SK-N-SH (cell line): ENCODE data around the gene DOCK3. TPM values are rescaled to one million over a fixed set of nuclear protein-coding genes. Genes with fewer than 3 reads are reported as not detected.
A peak's percentile ranks its signal among the peaks of the same experiment; 100 is the strongest.

Source experiments
- CTCF ChIA-PET: fragments of 300-600, 350-600 bp; formaldehyde crosslinking; extraction: SDS; loops from one replicate; lab custom pipeline; 2021; lab: Yijun Ruan, JAX
- POLR2A ChIA-PET: fragments of 350-600 bp; sonication (Branson Sonifier 250); formaldehyde crosslinking; extraction: SDS; loops from one replicate; lab custom pipeline; 2020; ENCODE audit warnings: antibody characterized with exemption, inconsistent platforms; lab: Yijun Ruan, JAX
- DNase-seq: peaks from one replicate; pipeline ENCODE4 v3.0.0; 2012
- H2AFZ ChIP-seq: fragments of 200-600 bp; sonication (generic); 2 replicates; pipeline ENCODE4 v1.8.1; 2016; ENCODE audit warnings: antibody characterized with exemption, mild to moderate bottlenecking, low read depth
- H3F3A ChIP-seq: fragments of 200-600 bp; sonication (generic); replicated peaks from 2 replicates; pipeline ENCODE3; 2016; ENCODE audit warnings: antibody characterized with exemption, mild to moderate bottlenecking; ENCODE audit not compliant: insufficient read depth
- H3K27ac ChIP-seq, 2 experiments: fragments of 200-500 bp in 1 of 2; fragments of 200-600 bp in 1 of 2; sonication (Bioruptor generic) in 1 of 2; sonication (generic), shearing (Covaris generic) in 1 of 2; 2 replicates each; pipeline versions ENCODE4 v1.5.1 to v1.6.1; 2014 to 2016; ENCODE audit warnings: low read depth in 2 of 2, inconsistent platforms in 1 of 2, low read length in 1 of 2, mild to moderate bottlenecking in 1 of 2, mixed read lengths in 1 of 2
- H3K27me3 ChIP-seq: fragments of 200-600 bp; sonication (generic), shearing (Covaris generic); 2 replicates; pipeline ENCODE4 v1.6.1; 2016; ENCODE audit warnings: mixed run types; ENCODE audit not compliant: insufficient read depth
- H3K36me3 ChIP-seq, 2 experiments: fragments of 200-500 bp in 1 of 2; fragments of 200-600 bp in 1 of 2; sonication (Bioruptor generic) in 1 of 2; sonication (generic) in 1 of 2; replicated peaks in 1 of 2; 2 replicates each; pipeline versions ENCODE3 to v1.5.1; 2014 to 2016; ENCODE audit warnings: low read length in 1 of 2, mild to moderate bottlenecking in 1 of 2; ENCODE audit not compliant: insufficient read depth in 2 of 2, control insufficient read depth in 1 of 2
- H3K4me1 ChIP-seq, 2 experiments: fragments of 200-500 bp in 1 of 2; fragments of 200-600 bp in 1 of 2; sonication (Bioruptor generic) in 1 of 2; sonication (generic), shearing (Covaris generic) in 1 of 2; 2 replicates each; pipeline versions ENCODE4 v1.5.1 to v1.6.1; 2014 to 2016; ENCODE audit warnings: low read depth in 1 of 2, low read length in 1 of 2, mixed run types in 1 of 2; ENCODE audit not compliant: insufficient read depth in 2 of 2, control insufficient read depth in 1 of 2
- H3K4me2 ChIP-seq: fragments of 200-600 bp; sonication (generic), shearing (Covaris generic); 2 replicates; pipeline ENCODE4 v1.6.1; 2017; ENCODE audit warnings: mixed run types
- H3K4me3 ChIP-seq, 2 experiments: fragments of 200-500 bp in 1 of 2; fragments of 200-600 bp in 1 of 2; sonication (Bioruptor generic) in 1 of 2; sonication (generic), shearing (Covaris generic) in 1 of 2; 2 replicates each; pipeline versions ENCODE4 v1.5.1 to v1.8.1; 2014 to 2016; ENCODE audit warnings: low read depth in 2 of 2, inconsistent platforms in 1 of 2, low read length in 1 of 2, mild to moderate bottlenecking in 1 of 2, mixed read lengths in 1 of 2, moderate library complexity in 1 of 2
- H3K79me2 ChIP-seq: fragments of 200-600 bp; sonication (generic); 2 replicates; pipeline ENCODE4 v1.8.1; 2017; ENCODE audit warnings: mild to moderate bottlenecking; ENCODE audit not compliant: insufficient read depth
- H3K9ac ChIP-seq: fragments of 200-600 bp; sonication (generic); 2 replicates; pipeline ENCODE4 v1.6.1; 2017; ENCODE audit warnings: mixed run types
- H3K9me2 ChIP-seq: fragments of 200-600 bp; sonication (generic); 2 replicates; pipeline ENCODE4 v1.6.1; 2017; ENCODE audit warnings: mixed run types
- H3K9me3 ChIP-seq: fragments of 200-600 bp; sonication (generic); 2 replicates; pipeline ENCODE4 v1.6.1; 2017; ENCODE audit warnings: mixed run types, mild to moderate bottlenecking, moderate library complexity
- H4K20me1 ChIP-seq: fragments of 200-600 bp; sonication (generic); 2 replicates; pipeline ENCODE4 v1.6.1; 2017; ENCODE audit warnings: mild to moderate bottlenecking, mixed run types; ENCODE audit not compliant: insufficient read depth
- CHD2 ChIP-seq: fragments of 150-350 bp; IDR thresholded peaks from 2 replicates; pipeline ENCODE4 v1.6.1; 2018; ENCODE audit warnings: low read length; ENCODE audit not compliant: partially characterized antibody
- CTCF ChIP-seq: fragments of 200-600 bp; sonication (generic); IDR thresholded peaks from 2 replicates; pipeline ENCODE4 v1.6.1; 2017; ENCODE audit warnings: antibody characterized with exemption, mild to moderate bottlenecking, moderate library complexity
- EP300 ChIP-seq, 2 experiments: IDR thresholded peaks; 2 replicates each; pipeline versions ENCODE4 v1.4.0 to v1.6.1; 2012; ENCODE audit warnings: borderline replicate concordance in 1 of 2, low read depth in 1 of 2, low read length in 1 of 2
- FOXJ3 ChIP-seq: sonication (generic); formaldehyde crosslinking; IDR thresholded peaks from 2 replicates; pipeline ENCODE4 v1.5.1; 2020; ENCODE audit warnings: mild to moderate bottlenecking, missing genetic modification reagents
- FOXM1 ChIP-seq: IDR thresholded peaks from 2 replicates; pipeline ENCODE4 v1.4.0; 2012; ENCODE audit warnings: low read depth, mild to moderate bottlenecking
- GABPA ChIP-seq: IDR thresholded peaks from 2 replicates; pipeline ENCODE4 v1.4.0; 2012; ENCODE audit warnings: low read depth, mild to moderate bottlenecking
- GATA2 ChIP-seq: sonication (generic); formaldehyde crosslinking; IDR thresholded peaks from 2 replicates; pipeline ENCODE4 v1.5.0; 2020; ENCODE audit warnings: mild to moderate bottlenecking, missing genetic modification reagents
- IRF3 ChIP-seq: fragments of 150-350 bp; IDR thresholded peaks from 2 replicates; pipeline ENCODE4 v1.6.1; 2016; ENCODE audit warnings: mild to moderate bottlenecking, low read depth, low read length
- JUND ChIP-seq: IDR thresholded peaks from 2 replicates; pipeline ENCODE4 v1.4.0; 2012
- MAX ChIP-seq: IDR thresholded peaks from 2 replicates; pipeline ENCODE4 v1.4.0; 2012; ENCODE audit warnings: low read depth
- PBX3 ChIP-seq: IDR thresholded peaks from 2 replicates; pipeline ENCODE4; 2012
- RAD21 ChIP-seq: IDR thresholded peaks from 2 replicates; pipeline ENCODE4 v1.6.1; 2012; ENCODE audit warnings: mild to moderate bottlenecking, low read length
- REST ChIP-seq: IDR thresholded peaks from 2 replicates; pipeline ENCODE4 v1.6.1; 2012; ENCODE audit warnings: mild to moderate bottlenecking, low read depth, low read length, moderate library complexity
- RFX5 ChIP-seq: IDR thresholded peaks from 2 replicates; pipeline ENCODE4 v1.6.1; 2012; ENCODE audit warnings: mild to moderate bottlenecking, improper control_type of control experiment, low read length
- RXRA ChIP-seq: IDR thresholded peaks from 2 replicates; pipeline ENCODE4 v1.4.0; 2012; ENCODE audit warnings: low read depth, mild to moderate bottlenecking, borderline replicate concordance
- SIN3A ChIP-seq: IDR thresholded peaks from 2 replicates; pipeline ENCODE4 v1.6.1; 2012; ENCODE audit warnings: low read depth, mild to moderate bottlenecking, low read length, moderate library complexity, borderline replicate concordance
- SMC3 ChIP-seq: IDR thresholded peaks from 2 replicates; pipeline ENCODE4 v1.6.1; 2012; ENCODE audit warnings: low read depth, low read length, improper control_type of control experiment
- TAF1 ChIP-seq: IDR thresholded peaks from 2 replicates; pipeline ENCODE4 v1.6.1; 2012; ENCODE audit warnings: low read depth, mild to moderate bottlenecking, low read length, moderate library complexity, borderline replicate concordance
- TCF12 ChIP-seq: IDR thresholded peaks from 2 replicates; pipeline ENCODE4 v1.4.0; 2012
- WGBS: methylation state at CpG from one replicate; pipeline ENCODE4 v1.1.6; 2017; ENCODE audit warnings: low lambda C conversion rate; 5-methylcytosine and 5-hydroxymethylcytosine counted together
- polyA plus RNA-seq, 3 experiments: library from polyadenylated mRNA; depleted of rRNA; stranded (reverse); fragments of >200 nt; gene quantifications; 2 replicates each; pipeline ENCODE4 v1.2.3, GENCODE V29; 2012

Gene DOCK3
- polyA plus RNA-seq, 1 of the 3 experiments (the other 2 are of a cell fraction), result 0.05 TPM

GRCh38 chr3:51311055-51311454 lies 636.3 kb downstream of the DOCK3 start:
- 0% methylated on average over 1 of the region's 1 CpG for WGBS
- CTCF ChIA-PET, result interaction anchor here (0.6 to 3.1 kb wide), 8 partner anchors 8 to 695 kb away, joined by 3 to 23 read pairs (median 4); partner anchors contain the start of gene MAPKAPK3

GRCh38 chr3:51328206-51328605 lies 653.5 kb downstream of the DOCK3 start:
- TF ChIP-seq CHD2 (no peak), SMC3 (no peak), RFX5 (no peak), JUND (no peak), SIN3A (no peak), TCF12 (no peak), IRF3 (no peak), GATA2 (CRISPR knock-in tag) (no peak), MAX (no peak), TAF1 (no peak), REST (no peak), EP300 (IDR thresholded peaks at IDR 0.05; ENCODE audit: borderline replicate concordance in 1 of 2, low read depth in 1 of 2, low read length in 1 of 2) (no peak), FOXJ3 (CRISPR knock-in tag) (no peak), RXRA (no peak), PBX3 (no peak), GABPA (no peak)
- Histone ChIP-seq H3K27me3 (no peaks in the 10 kb centered on the region), H4K20me1 (no peaks in the 10 kb centered on the region), H3F3A (no peaks in the 10 kb centered on the region), H3K4me1 (no peaks in the 10 kb centered on the region), H3K36me3 (no peaks in the 10 kb centered on the region), H2AFZ (no peak overlapping the region), H3K4me2 (no peak overlapping the region), H3K4me3 (no peak overlapping the region), H3K9ac (no peak overlapping the region), H3K9me2 (no peaks in the 10 kb centered on the region), H3K9me3 (no peaks in the 10 kb centered on the region), H3K79me2 (no peaks in the 10 kb centered on the region), H3K27ac (no peak overlapping the region)
- no peak for DNase-seq
- ChIA-PET CTCF (interaction anchor here (0.6 kb wide), 1 partner anchor 184 kb away, joined by 3 read pairs; no protein-coding TSS in a partner anchor), POLR2A (no interaction called here)
- WGBS, result 49% methylated on average over 2 of the region's 2 CpGs

More at GRCh38 chr3:51311055-51311454, 636.3 kb downstream of the DOCK3 start:
- Histone ChIP-seq H4K20me1 (no peaks in the 10 kb centered on the region), H3K9me3 (no peaks in the 10 kb centered on the region), H2AFZ (no peak overlapping the region), H3K9me2 (no peaks in the 10 kb centered on the region), H3K27me3 (no peaks in the 10 kb centered on the region), H3K36me3 (no peaks in the 10 kb centered on the region), H3K27ac (no peak overlapping the region), H3F3A (no peaks in the 10 kb centered on the region), H3K4me1 (no peaks in the 10 kb centered on the region), H3K9ac (no peak overlapping the region), H3K4me2 (no peak overlapping the region), H3K4me3 (no peak overlapping the region), H3K79me2 (no peaks in the 10 kb centered on the region)
- TF ChIP-seq CTCF (peak; percentile 52), FOXM1 (no peak), RAD21 (peak; percentile 20; the same call in 1 of the 2 replicates)
- DNase-seq, result peak; percentile 32
- POLR2A ChIA-PET, result no interaction called here
